ENCODE data around the gene ZFYVE9.

DNA sequence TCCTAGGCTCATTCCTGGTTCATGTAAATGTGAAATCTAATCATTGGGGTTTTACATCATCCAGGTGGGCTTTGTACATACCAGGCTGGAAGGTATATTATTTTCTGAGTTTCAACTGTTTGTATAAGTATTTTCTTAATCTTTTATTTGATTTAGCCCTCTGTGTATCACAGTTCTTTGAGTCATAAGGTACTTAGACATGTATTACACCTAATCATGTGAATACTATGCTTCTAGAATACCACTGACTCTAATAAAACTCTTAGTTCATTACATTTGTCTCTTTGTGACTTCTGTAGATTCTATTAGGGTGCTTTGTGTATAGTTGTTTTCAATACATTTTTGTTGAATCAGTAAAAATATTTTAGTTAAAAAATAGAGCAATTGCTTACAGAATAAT, 92.8 kb downstream of the ZFYVE9 start:
- TF ChIP-seq, protein P1, sequence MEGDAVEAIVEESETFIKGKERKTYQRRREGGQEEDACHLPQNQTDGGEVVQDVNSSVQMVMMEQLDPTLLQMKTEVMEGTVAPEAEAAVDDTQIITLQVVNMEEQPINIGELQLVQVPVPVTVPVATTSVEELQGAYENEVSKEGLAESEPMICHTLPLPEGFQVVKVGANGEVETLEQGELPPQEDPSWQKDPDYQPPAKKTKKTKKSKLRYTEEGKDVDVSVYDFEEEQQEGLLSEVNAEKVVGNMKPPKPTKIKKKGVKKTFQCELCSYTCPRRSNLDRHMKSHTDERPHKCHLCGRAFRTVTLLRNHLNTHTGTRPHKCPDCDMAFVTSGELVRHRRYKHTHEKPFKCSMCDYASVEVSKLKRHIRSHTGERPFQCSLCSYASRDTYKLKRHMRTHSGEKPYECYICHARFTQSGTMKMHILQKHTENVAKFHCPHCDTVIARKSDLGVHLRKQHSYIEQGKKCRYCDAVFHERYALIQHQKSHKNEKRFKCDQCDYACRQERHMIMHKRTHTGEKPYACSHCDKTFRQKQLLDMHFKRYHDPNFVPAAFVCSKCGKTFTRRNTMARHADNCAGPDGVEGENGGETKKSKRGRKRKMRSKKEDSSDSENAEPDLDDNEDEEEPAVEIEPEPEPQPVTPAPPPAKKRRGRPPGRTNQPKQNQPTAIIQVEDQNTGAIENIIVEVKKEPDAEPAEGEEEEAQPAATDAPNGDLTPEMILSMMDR (IDR thresholded peaks at IDR 0.05): no peak
- TF ChIP-seq POLR2A (IDR thresholded peaks at IDR 0.05): no peak

Measured in adrenal gland (tissue), 5 donors.